GM19025 (cell line): ENCODE results near the gene ARPC2.
"Not testable (repeated sequence)": the region's sequence is repeated elsewhere in the genome, so short reads cannot be mapped to it uniquely, and the experiment has no call there.

Experiments
- ATAC-seq: cut with Tn5 transposase; IDR thresholded peaks from one replicate; pipeline ENCODE4 v1.9.1; 2021; ENCODE audit warnings: mild to moderate bottlenecking, low read depth, moderate library complexity; ENCODE audit not compliant: unreplicated experiment

ARPC2 gene

DNA sequence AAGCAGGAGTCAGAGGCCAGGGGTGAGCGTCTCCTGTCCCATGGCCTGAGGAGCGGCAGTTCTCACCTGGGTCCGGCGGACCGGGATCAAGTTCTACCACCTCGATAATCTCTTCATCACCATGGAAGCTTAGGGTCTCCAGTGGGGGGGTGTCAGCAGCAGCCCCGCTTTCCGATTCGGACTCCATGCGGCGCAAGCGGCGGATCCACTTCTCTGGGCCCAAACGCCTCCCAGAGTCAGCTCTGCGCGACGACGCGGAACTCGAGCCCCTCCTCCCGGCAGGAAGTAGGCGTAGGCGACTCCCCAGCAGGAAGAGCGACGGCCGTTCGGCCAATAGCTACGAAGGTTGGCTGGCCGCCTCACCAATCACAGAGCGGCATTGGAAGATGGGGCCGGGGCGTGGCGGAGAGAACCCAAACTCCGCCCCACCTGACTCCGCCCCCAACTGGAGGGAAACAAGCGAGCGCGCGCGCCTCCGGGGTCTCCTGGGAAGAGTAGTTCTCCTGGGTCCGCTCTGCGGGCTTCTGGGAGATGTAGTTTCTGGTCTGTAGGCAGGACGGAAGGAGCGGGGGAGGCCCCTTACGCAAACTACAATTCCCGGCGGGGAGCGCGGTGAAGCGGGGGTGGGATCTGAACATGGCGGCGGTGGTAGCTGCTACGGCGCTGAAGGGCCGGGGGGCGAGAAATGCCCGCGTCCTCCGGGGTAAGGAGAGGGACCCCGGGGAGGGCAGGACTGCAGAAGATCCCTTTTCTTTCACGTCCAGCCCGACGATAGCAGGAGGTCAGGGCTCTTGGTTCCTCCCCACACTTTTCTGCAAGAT, 53.1 kb downstream of the ARPC2 start, which contains the start of the genes AAMP and PNKD:
TSS of gene AAMP (minus strand) at position 238 of the 821 bp plus-strand sequence. CDS start at position 187, 51 bp downstream.
TSS of gene PNKD (plus strand) at position 620 of the 821 bp plus-strand sequence. CDS start at position 637, 17 bp downstream.
- peak; percentile 88 for ATAC-seq

DNA sequence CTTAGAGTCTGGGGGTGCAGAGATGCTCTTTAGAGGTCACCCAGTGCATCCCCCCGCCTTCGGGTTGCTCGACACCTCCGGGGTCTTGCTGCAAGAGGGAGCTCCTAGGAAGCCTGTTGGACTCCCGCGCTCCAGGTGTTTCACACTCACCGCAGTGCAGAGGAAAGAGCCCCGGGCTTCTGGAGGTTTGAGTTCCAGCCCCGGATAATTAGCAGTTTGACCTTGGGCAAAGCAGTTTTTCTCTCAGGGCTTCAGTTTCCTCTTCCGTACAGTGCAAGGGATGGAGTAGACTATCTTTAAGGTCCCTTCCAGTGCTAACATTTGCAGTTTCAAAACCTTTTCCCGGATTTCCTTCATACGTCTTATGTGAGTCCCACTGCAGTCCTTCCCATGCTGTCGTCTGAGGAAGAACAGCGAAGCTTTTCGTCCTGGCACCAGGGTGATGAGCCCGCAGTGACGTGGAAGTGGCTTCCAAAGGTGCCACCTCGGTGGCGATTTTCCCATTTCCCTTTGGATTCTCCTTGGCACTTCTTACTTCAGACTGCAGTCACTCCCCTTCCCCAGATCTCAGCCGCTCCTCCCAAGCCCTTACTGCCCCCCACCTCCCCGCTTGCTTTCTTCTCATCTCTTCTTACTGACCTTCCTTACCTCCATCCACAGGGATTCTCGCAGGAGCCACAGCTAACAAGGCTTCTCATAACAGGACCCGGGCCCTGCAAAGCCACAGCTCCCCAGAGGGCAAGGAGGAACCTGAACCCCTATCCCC, 53.9 kb downstream of the ARPC2 start:
- no peak for ATAC-seq

DNA sequence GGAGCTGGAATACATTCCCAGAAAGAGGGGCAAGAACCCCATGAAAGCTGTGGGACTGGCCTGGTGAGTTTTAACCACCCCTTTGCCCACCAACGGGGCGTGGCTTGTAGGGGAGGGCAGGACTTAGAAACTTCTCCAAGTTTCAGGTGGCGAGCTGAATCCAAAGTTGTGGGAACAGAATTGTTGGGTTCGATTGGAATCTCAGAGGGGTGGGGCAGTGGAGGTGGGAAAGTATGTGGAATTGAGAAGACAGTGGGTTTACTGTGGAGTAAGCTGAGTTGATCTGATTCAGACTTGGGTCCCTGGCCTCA, 54.5 kb downstream of the ARPC2 start:
- ATAC-seq = no peak

DNA sequence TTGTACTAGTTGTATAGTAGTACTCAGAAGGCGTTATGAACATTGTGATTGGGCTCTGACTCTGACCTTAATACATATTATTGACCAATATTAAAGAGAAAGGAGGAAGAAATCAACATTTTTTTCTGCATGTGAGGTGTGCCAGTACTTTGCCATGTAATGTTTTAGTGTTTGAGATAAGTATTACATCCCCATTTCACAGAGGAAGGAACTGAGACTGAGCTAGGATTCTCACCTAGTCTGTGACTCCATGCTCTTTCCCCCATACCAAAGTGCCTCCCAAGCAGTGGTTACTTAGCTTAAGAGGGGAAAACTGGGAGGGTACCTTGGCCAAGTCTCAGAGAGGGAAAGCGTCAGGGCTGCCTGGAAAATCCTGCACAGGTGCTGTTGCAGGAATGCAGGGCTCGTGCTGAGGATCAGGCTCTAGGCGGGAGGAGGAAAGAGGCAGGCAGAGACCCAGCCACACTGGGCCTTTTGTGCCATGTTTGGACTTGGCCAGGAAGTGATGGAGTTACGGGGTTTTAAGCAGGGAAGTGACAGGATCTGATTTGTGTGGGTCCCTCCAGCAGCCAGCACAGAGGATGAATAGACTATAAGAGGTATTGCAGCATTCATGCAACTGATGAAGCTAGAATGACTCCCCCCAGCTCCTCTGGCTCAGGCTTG, 55.0 kb downstream of the ARPC2 start:
- ATAC-seq = no peak

DNA sequence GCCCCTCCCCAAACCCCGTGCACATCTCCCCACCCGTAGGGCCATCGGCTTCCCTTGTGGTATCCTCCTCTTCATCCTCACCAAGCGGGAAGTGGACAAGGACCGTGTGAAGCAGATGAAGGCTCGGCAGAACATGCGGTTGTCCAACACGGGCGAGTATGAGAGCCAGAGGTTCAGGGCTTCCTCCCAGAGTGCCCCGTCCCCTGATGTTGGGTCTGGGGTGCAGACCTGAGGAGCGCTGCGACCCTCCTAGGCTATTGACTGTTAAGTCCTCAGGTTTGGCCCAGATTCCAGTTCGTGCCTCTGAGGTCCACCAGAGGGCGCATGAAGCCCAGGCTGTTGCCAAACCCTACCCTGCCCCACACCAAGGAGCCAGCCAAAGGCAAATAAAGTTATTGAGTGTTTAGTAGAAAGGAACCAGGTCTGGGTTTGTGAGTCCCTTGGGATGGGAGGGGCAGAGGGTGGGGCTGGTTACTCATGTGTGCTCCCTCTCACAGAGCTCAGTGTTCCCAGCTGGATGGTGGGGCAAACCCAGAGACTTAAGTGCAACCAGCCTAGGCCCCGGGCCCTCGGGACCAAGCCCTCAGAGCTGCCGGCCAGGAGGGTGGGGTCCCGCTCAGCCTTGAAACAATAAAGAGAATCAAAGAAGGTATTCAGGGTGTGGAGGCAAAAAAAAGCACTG, 55.7 kb downstream of the ARPC2 start:
- ATAC-seq = peak; percentile 20

DNA sequence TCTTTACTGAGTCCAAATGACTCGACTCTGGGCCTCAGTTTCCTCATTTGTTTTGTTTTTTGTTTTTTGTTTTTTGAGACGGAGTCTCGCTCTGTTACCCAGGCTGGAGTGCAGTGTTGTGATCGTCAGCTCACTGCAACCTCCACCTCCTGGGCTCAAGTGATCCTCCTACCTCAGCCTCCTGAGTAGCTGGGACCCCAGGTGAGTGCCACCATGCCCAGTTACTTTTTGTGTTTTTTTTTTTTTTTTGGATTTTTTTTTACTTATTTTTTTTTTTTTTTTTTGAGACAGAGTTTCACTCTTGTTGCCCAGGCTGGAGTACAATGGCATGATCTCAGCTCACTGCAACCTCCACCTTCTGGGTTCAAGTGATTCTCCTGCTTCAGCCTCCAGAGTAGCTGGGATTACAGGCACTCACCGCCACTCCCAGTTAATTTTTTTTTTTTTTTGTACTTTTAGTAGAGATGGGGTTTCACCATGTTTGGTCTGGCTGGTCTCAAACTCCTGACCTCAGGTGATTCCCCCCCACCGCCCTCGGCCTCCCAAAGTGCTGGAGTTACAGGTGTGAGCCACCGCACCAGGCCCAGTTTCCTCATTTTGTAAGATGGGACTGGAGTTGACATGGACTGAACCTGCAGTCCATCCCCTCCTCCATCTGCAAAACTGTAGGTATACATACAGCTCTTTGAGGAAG, 56.4 kb downstream of the ARPC2 start:
- ATAC-seq = not testable (repeated sequence)

DNA sequence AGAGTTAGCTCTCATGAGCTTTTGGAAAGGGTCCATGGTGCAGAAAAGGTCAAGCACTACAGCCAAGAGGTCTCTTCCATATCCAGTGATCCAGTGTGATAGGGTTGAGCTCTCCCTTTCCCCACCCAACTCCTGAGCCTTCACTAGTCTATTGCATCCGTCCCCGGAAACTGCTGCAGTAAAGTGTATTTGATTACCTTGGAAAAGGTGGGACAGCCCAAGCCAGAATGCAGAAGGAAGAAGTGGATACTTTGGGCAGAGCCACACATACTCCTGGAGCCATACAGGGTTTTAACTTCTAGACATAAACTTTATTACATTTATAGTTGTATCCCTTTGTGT, 56.9 kb downstream of the ARPC2 start:
- ATAC-seq = no peak

DNA sequence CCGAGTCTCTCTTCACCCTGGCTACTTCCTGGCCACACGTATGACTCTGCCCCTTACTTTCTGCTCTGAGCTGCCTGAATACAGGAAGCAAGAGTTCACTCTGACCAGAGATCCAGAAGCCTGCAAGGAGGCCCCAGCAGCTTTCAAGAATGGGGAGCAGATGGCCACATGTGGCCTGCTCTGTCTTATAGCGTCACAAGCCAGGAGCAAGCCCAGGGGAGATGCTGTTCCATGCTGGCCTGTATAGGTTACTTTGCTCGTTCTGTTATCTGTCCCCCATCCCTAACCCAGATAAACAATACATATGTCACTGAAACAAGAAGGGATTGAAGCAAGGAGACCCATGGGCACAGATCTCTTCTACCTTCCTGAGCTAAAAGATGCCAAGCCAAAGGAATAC, 57.6 kb downstream of the ARPC2 start:
- no peak for ATAC-seq

DNA sequence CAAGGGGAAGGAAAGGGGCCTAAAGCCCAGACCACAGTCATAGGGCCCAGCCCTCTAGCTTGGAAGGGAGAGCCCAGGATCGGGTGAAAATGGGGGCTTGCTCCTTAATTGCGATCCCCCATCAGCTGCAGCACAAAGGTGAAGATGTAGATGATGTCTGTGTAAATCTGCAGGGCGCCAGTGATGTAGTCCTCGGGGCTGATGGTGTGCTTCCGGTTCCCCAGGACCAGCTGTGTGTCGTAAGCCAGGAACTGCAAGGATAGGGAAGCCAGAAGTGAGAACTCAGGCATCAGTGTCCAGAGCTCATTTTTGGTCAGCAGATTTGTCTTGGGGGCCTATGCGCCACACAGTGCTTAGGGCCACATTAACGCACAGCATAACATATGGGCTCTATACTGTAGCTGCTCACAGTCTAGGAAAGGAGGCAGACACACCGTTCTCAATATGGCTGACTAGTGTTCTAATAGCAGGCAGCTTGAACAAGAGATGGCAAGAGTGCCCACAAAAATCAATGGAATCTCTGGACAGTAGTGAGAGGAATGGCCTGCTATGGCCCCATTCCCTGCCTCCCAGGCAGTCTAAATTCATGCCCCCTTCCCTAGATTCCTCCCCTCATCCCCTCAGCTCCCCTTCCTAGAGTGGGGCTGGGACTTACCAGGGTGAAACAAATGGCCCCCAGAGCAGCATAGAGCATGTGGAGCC, 58.5 kb downstream of the ARPC2 start:
- ATAC-seq = no peak

DNA sequence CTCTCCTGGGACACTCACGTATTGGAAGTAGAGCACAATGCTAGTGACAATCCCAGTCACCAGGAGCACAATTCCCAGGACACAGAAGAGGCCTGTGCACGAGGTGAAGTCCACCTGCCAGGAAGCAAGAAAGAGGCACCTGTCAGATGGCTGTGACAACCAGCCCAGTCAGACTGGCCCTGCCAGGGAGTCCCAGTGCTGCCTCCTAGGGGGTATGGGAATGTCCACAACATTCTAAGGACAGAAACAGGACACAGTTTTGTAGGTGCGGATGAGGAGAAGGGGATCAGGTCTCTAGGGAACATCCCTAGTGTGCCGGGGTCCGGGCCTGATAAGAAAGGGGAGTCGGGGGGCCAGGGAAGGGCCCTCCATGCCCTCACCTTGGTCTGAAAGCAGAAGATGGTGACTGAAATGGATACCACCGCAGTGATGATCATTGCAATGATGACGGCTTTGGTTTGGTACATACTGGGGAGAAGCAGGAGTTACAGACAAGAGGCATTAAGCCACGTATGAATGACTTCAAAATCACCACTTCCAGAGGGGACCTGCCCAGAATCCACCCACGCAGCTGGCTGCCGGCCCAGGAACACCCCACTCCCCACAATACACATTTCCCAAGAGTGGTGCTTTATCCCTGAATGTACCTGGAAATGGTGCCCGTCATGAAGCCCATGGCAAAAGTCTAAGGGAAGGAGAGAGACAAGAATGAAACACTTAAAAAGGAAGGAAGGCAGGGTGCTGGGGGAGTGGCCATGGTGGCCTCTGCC, 60.2 kb downstream of the ARPC2 start:
- no peak for ATAC-seq

DNA sequence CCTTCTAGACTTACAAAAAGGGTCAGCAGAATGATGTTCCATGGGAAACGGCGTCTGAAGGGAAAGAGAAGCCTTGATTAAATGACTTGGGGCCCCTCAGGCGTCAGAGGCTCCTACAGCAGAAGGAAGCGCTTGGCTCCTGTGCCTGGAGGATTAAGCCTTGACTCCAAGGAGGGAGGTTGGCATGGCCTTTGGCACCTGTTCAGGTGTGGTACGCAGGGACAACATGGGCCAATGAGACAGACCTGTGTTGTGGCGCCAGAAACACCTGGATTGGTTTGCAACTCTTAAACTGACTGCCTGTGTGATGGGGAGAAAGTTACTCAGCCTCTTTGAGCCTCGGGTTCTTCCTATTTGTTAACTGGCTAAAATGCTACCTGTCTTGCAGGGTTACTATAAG, 60.9 kb downstream of the ARPC2 start:
- ATAC-seq = no peak

DNA sequence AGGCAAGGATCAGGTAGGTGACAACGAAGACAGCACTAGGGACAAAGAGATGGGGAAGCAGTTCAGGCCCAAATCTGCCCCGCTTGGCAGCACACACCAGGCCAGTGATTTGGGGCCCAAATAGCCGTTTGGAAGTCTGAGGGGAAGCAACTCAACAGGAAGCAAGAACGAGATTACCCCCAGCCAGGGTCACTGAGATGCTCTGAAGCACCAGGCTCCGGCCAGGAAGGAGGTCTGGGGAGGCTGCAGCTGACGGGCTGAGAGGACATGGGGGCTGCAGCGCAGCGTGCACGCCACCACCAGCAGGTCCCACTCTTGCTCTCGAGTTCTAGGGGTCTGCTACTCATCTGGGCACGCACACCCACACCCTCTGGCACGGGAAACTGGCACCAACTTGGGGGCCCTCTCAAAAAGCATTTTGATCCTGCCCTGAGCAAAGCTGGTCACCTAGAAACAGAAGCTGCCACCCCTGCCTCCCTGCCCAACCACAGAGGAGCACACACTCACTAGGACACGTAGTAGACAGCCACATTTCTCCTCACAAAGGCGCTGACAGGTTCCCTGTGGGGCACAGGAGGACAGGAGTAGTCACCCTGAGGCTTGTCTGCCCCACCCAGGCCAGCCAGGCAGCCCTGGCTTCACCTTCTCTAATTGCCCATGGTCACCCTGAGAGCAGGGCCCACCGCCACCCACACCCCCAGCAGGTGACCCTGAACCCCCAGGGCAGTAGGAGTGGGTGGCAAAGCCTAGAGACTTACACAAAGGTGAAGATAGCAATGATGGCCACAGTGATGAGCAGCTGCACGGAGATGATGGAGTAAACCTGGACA, 61.8 kb downstream of the ARPC2 start:
- ATAC-seq = no peak

DNA sequence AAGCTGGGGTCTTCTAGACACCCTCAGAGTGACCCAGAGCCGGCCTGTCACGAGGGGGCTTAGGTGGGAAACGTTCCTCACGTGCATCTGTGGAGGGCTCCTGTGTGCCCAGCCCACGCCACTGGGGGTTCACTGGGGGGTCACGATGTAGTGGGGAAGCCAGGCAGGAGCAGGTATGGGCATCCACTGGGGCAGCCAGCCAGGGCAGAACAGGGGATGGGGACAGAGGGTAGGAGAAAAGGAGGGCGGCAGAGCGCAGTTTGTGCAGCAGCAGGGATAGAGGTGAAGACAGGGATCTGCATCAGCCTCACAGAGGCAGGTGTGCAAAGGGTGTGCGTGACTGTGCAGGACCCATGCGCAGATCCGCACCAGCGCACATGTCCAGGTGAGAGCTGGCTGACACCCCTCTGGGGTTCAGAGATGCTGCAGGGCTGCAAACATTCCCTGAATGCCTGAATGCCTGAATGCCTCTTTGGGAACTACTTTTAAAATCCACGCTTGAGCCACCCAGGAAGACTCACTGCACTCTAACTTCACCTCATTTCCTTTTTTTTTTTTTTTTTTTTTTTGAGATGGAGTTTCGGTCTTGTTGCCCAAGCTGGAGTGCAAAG, 63.4 kb downstream of the ARPC2 start:
- no peak for ATAC-seq

DNA sequence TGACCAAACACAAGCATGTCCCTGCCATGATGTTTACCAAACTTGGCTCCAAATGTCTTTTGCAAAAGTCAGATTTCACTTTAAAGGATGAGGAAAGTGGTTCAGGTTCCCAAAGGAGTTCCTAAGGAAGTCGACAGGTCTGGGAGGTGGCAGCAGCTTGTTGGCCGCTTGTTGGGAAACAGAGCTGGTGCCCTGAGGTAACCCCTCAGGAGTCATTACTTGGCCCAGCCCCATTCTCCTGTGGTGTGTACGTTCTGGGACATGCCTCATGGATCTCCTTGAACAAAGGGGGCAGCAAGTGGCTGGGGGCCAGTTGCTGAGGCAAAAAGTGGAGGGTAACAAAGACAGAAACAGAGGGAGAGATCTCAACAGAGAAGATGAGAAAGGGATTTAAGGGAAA, 64.5 kb downstream of the ARPC2 start:
- no peak for ATAC-seq

DNA sequence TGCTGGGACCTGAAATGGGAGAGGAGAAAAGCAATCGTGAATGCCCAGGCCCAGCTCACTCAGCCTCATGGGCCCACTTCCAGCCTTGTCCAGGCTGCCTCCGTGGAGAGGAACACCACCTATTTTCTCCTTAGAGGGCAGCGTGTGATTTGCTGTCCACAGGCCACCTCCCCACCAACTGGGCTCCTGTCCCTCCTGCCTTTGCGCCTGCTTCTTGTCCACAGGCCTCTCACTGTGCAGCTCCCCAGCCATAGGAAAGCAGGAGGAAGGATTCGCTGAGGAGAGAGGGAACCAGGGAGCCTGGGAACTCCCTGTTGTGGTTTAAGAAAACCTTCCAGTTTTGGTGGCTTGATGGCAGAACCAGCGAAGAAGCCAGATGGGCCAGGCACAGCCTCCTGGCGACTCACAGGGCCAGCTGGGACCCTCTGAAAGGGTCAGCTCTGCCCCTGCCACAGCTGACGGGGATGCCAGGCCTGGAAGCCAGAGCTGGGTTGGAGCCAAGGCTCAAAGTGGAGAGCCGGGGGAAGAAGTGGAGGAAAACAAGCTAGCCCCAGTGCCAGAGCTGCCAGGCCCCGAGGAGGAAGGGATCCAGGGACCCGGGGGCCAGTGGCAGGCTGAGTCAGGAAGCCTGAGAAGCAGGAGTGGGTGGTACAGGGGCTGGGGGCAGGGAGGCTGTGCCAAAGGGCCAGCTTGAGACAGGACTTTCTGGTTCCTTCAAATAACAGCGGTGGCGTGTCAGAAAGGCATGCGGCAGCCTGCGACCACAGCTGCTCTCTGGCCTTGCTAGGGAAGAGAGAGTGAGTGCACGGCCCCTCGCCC, 65.4 kb downstream of the ARPC2 start:
- ATAC-seq = no peak

DNA sequence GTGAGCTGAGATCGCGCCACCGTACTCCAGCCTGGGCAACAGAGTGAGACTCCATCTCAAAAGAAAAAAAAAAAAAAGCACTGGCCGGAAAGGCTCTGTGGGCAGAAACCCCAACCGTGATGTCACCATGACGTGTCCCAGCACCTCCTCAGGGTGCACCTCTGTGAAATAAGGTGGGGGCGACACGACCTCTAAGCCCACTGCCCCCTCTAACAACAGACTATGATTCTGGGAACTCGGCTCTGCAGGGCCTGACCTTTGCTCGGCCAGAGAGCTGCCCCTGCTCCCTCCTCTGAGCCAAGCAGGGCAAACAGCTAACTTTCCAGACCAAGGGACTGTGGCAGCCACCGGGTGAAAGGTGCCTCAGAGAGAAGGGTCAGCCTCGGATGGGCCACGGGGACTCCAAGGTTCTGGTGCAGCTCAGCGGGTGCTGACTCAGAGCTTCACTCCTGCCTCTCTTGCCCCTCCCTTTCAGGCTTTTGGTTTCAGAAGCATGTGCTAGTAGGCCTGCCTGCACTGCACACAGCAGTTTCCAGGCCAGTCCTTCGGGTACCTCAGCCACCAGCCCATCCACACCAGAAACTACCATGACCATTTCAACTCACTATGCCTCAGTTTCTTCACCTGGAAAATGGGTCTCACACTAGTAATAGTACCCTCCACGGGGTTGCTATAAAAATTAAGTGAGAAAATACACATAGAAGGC, 67.3 kb downstream of the ARPC2 start:
- peak; percentile 57 for ATAC-seq
